IMR-90 (cell line): ENCODE results near the gene ADCY1. TPM values are rescaled to one million over a fixed set of nuclear protein-coding genes. Genes with fewer than 3 reads are reported as not detected.

ENCODE experiments used
- ATAC-seq: fragments of 200-7000 bp; cut with Tn5 transposase; 2 replicates; pipeline ENCODE4 v1.9.1; 2020; ENCODE audit warnings: low read depth, mild to moderate bottlenecking, moderate library complexity
- BruUV-seq: library from RNA; stranded (reverse); fragments of 400-500 nt; replicated peaks from 2 replicates; lab custom pipeline; 2021; lab: Mats Ljungman, UMichigan
- CTCF ChIA-PET: fragments of 300-600 bp; formaldehyde crosslinking; extraction: SDS; loops from one replicate; lab custom pipeline; 2021; ENCODE audit warnings: antibody characterized with exemption; lab: Yijun Ruan, JAX
- POLR2A ChIA-PET: fragments of 300-600 bp; sonication (Branson Sonifier 250); formaldehyde crosslinking; loops from one replicate; lab custom pipeline; 2022; ENCODE audit warnings: antibody characterized with exemption; ENCODE audit not compliant: unreplicated experiment; lab: Charles Lee
- DNase-seq: peaks from one replicate; pipeline ENCODE4 v3.0.0; 2013
- H2AFZ ChIP-seq: replicated peaks from 2 replicates; pipeline ENCODE3; 2013; ENCODE audit warnings: low read length, mild to moderate bottlenecking; ENCODE audit not compliant: poor library complexity
- H2AK5ac ChIP-seq: 2 replicates; pipeline ENCODE4 v1.6.1; 2013; ENCODE audit warnings: low read depth, low read length, inconsistent platforms
- H2AK9ac ChIP-seq: replicated peaks from 2 replicates; pipeline ENCODE3; 2013; ENCODE audit warnings: mild to moderate bottlenecking, low read depth, low read length, moderate library complexity; ENCODE audit not compliant: poor library complexity
- H2BK120ac ChIP-seq: 2 replicates; pipeline ENCODE4 v1.6.1; 2013; ENCODE audit warnings: low read depth, low read length, inconsistent platforms
- H2BK15ac ChIP-seq: 3 replicates; pipeline ENCODE4 v1.6.1; 2013; ENCODE audit warnings: low read depth, low read length, inconsistent platforms
- H2BK20ac ChIP-seq: 2 replicates; pipeline ENCODE4 v1.6.1; 2013; ENCODE audit warnings: low read depth, mild to moderate bottlenecking, inconsistent platforms, low read length, moderate library complexity
- H2BK5ac ChIP-seq: 2 replicates; pipeline ENCODE4 v1.6.1; 2013; ENCODE audit warnings: mild to moderate bottlenecking, low read depth, low read length, inconsistent platforms; ENCODE audit not compliant: poor library complexity, severe bottlenecking
- H3K14ac ChIP-seq: replicated peaks from 2 replicates; pipeline ENCODE4 v1.6.1; 2013; ENCODE audit warnings: low read depth, low read length, inconsistent platforms
- H3K18ac ChIP-seq: 2 replicates; pipeline ENCODE4 v1.6.1; 2013; ENCODE audit warnings: low read depth, low read length, control low read depth
- H3K23ac ChIP-seq: 2 replicates; pipeline ENCODE4 v1.6.1; 2013; ENCODE audit warnings: low read depth, low read length, inconsistent platforms
- H3K27ac ChIP-seq: 2 replicates; pipeline ENCODE4 v1.5.1; 2013; ENCODE audit warnings: mild to moderate bottlenecking, control low read depth, low read length; ENCODE audit not compliant: insufficient read depth
- H3K27me3 ChIP-seq: 2 replicates; pipeline ENCODE4 v1.6.1; 2013; ENCODE audit warnings: low read length; ENCODE audit not compliant: control insufficient read depth, insufficient read depth
- H3K36me3 ChIP-seq: 2 replicates; pipeline ENCODE4 v1.6.1; 2013; ENCODE audit warnings: low read length, mixed read lengths; ENCODE audit not compliant: control insufficient read depth, insufficient read depth
- H3K4ac ChIP-seq: 2 replicates; pipeline ENCODE4 v1.6.1; 2013; ENCODE audit warnings: low read depth, low read length, inconsistent platforms
- H3K4me1 ChIP-seq: 2 replicates; pipeline ENCODE4 v1.6.1; 2013; ENCODE audit warnings: low read length, mixed read lengths; ENCODE audit not compliant: control insufficient read depth, insufficient read depth
- H3K4me2 ChIP-seq: 2 replicates; pipeline ENCODE4 v1.6.1; 2013; ENCODE audit warnings: low read depth, mild to moderate bottlenecking, control low read depth, low read length, moderate library complexity
- H3K4me3 ChIP-seq: 2 replicates; pipeline ENCODE4 v1.5.1; 2013; ENCODE audit warnings: low read depth, mild to moderate bottlenecking, control low read depth, low read length, moderate library complexity; ENCODE audit not compliant: insufficient read depth
- H3K56ac ChIP-seq: 2 replicates; pipeline ENCODE4 v1.6.1; 2013; ENCODE audit warnings: low read length, inconsistent platforms; ENCODE audit not compliant: insufficient read depth; ENCODE audit errors: extremely low read depth
- H3K79me1 ChIP-seq, 2 experiments: 2 replicates each; pipeline ENCODE4 v1.6.1; 2013; ENCODE audit warnings: low read length in 2 of 2, inconsistent platforms in 1 of 2, low read depth in 1 of 2
- H3K9ac ChIP-seq: 2 replicates; pipeline ENCODE4 v1.6.1; 2013; ENCODE audit warnings: low read depth, low read length, control low read depth
- H3K9me1 ChIP-seq: 2 replicates; pipeline ENCODE4 v1.6.1; 2013; ENCODE audit warnings: low read length, inconsistent platforms; ENCODE audit not compliant: insufficient read depth
- H3K9me3 ChIP-seq: 2 replicates; pipeline ENCODE4 v1.6.1; 2013; ENCODE audit warnings: low read length; ENCODE audit not compliant: control insufficient read depth, insufficient read depth
- H4K20me1 ChIP-seq: 2 replicates; pipeline ENCODE4 v1.6.1; 2013; ENCODE audit warnings: low read length, inconsistent platforms; ENCODE audit not compliant: insufficient read depth
- H4K5ac ChIP-seq: 2 replicates; pipeline ENCODE4 v1.6.1; 2013; ENCODE audit warnings: mild to moderate bottlenecking, low read depth, low read length, control low read depth
- H4K8ac ChIP-seq, 2 experiments: 2 replicates each; pipeline ENCODE4 v1.6.1; 2013; ENCODE audit warnings: low read depth in 2 of 2, low read length in 2 of 2, control low read depth in 1 of 2, inconsistent platforms in 1 of 2
- H4K91ac ChIP-seq: 2 replicates; pipeline ENCODE4 v1.6.1; 2013; ENCODE audit warnings: low read depth, low read length, inconsistent platforms; ENCODE audit not compliant: insufficient read depth
- CHD1 ChIP-seq: IDR thresholded peaks from 2 replicates; pipeline ENCODE4 v1.6.1; 2012; ENCODE audit warnings: low read depth, low read length, improper control_type of control experiment
- WGBS, 2 experiments: methylation state at CpG; one replicate each; pipeline versions ENCODE4 v1.1.5 to v1.1.7; 2013; ENCODE audit warnings: missing lambda C conversion rate in 2 of 2; ENCODE audit not compliant: insufficient read length in 1 of 2; ENCODE audit errors: extremely low coverage in 2 of 2; 5-methylcytosine and 5-hydroxymethylcytosine counted together
- dilution Hi-C: fragments of 300-500 bp; cut with HindIII; formaldehyde crosslinking; loops from one replicate; pipeline ENCODE4 v1.14.3; 2018; ENCODE audit warnings: low sequenced_read_pairs; ENCODE audit not compliant: unreplicated experiment
- in situ Hi-C: fragments of 300-500 bp; cut with MboI; formaldehyde crosslinking; loops from 3 replicates; pipeline ENCODE4 v1.14.3; 2019; ENCODE audit warnings: low sequenced_read_pairs, inconsistent platforms, mixed read lengths
- intact Hi-C: fragments of 100-400 bp; cut with micrococcal nuclease; formaldehyde crosslinking; loops from 2 replicates; pipeline ENCODE4 v1.10.0; 2022
- polyA plus RNA-seq, 3 experiments: library from polyadenylated mRNA; depleted of rRNA; stranded (reverse); fragments of >200 nt; gene quantifications; 2 replicates each; pipeline ENCODE4 v1.2.3, GENCODE V29; 2012; ENCODE audit warnings: low replicate concordance in 1 of 3
- total RNA-seq: library from RNA; depleted of rRNA; stranded (reverse); fragments of >200 nt; gene quantifications from 2 replicates; pipeline ENCODE4 v1.2.3, GENCODE V29; 2012

The ADCY1 gene
- total and polyA plus RNA-seq, 2 of the 4 experiments (the other 2 are of a cell fraction): 0.18 to 0.24 TPM

- H3K14ac ChIP-seq: no peak overlapping the region
- no peaks in the 10 kb centered on the region for H3K4me1 ChIP-seq
- in situ Hi-C loops (no loop called here), intact Hi-C loops (no loop called here), dilution Hi-C loops (no loop called here)
- H4K8ac ChIP-seq: no peak overlapping the region
- no peak overlapping the region for H2AFZ ChIP-seq
- H4K5ac ChIP-seq: no peak overlapping the region
- no peak overlapping the region for H3K27ac ChIP-seq
- ATAC-seq (no peak), DNase-seq (no peak)
- no peak overlapping the region for H2BK120ac ChIP-seq
- no peaks in the 10 kb centered on the region for H3K9me1 ChIP-seq
- no peak overlapping the region for H3K23ac ChIP-seq
- ChIA-PET CTCF (no interaction called here), POLR2A (no interaction called here)
- TF ChIP-seq CHD1: no peak
- H2BK5ac ChIP-seq: no peak overlapping the region
- no CpG with 5 or more reads among the region's 5 CpGs for WGBS, 2 experiments
- H3K4me3 ChIP-seq: no peak overlapping the region
- H3K4me2 ChIP-seq: no peak overlapping the region
- H3K18ac ChIP-seq: no peak overlapping the region
- H3K9me3 ChIP-seq: no peaks in the 10 kb centered on the region
- BruUV-seq: no TSS peak
- H3K36me3 ChIP-seq: no peaks in the 10 kb centered on the region
- no peaks in the 10 kb centered on the region for H4K20me1 ChIP-seq
- no peak overlapping the region for H3K9ac ChIP-seq
- H3K4ac ChIP-seq: no peak overlapping the region
- no peak overlapping the region for H2BK20ac ChIP-seq
- H2AK5ac ChIP-seq: no peak overlapping the region
- H2BK15ac ChIP-seq: no peak overlapping the region
- no peak overlapping the region for H3K56ac ChIP-seq
- peaks cover 18% of the 10 kb centered on the region for H3K27me3 ChIP-seq
- H2AK9ac ChIP-seq: no peak overlapping the region
- no peaks in the 10 kb centered on the region for H3K79me1 ChIP-seq
- no peak overlapping the region for H4K91ac ChIP-seq
These were observed 16.5 kb downstream of the ADCY1 start for GRCh38 chr7:45590679-45591057.
